ENCODE measurements around the gene NUDT11. TPM values are rescaled to one million over a fixed set of nuclear protein-coding genes. Genes with fewer than 3 reads are reported as not detected.

Gene NUDT11
- total and polyA plus RNA-seq, 2 donors (not counting 1 experiment from before 2014, with no cell fraction given), result 7.1 to 16.0 TPM

- H3K4me2 ChIP-seq (ENCODE audit: extremely low read depth, insufficient read depth, low read length), result no peak overlapping the region
- no peak overlapping the region for H3K9ac ChIP-seq (ENCODE audit: insufficient read depth, low read length)
- no peak overlapping the region for H2AFZ ChIP-seq (ENCODE audit: low read length)
- no peaks in the 10 kb centered on the region for H3K27me3 ChIP-seq (ENCODE audit: control insufficient read depth, insufficient read depth, low read length)
- TF ChIP-seq, protein P1, sequence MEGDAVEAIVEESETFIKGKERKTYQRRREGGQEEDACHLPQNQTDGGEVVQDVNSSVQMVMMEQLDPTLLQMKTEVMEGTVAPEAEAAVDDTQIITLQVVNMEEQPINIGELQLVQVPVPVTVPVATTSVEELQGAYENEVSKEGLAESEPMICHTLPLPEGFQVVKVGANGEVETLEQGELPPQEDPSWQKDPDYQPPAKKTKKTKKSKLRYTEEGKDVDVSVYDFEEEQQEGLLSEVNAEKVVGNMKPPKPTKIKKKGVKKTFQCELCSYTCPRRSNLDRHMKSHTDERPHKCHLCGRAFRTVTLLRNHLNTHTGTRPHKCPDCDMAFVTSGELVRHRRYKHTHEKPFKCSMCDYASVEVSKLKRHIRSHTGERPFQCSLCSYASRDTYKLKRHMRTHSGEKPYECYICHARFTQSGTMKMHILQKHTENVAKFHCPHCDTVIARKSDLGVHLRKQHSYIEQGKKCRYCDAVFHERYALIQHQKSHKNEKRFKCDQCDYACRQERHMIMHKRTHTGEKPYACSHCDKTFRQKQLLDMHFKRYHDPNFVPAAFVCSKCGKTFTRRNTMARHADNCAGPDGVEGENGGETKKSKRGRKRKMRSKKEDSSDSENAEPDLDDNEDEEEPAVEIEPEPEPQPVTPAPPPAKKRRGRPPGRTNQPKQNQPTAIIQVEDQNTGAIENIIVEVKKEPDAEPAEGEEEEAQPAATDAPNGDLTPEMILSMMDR (conservative IDR thresholded peaks at IDR 0.05 in 1 of 2, IDR thresholded peaks at IDR 0.05 in 1 of 2; ENCODE audit: low read depth in 1 of 2, low read length in 2 of 2), result no peak
- no peak for TF ChIP-seq EZH2 (IDR thresholded peaks at IDR 0.05; ENCODE audit: low read length, missing control alignments)
- DNase-seq (ENCODE audit: low read depth in 2 of 2), result peak in 1 of 2 donors; percentile 1
- H4K20me1 ChIP-seq (ENCODE audit: control insufficient read depth, extremely low read depth, insufficient read depth, low read length), result no peaks in the 10 kb centered on the region
- H3K36me3 ChIP-seq (ENCODE audit: control insufficient read depth, insufficient read depth, low read length), result no peaks in the 10 kb centered on the region
- H3K4me1 ChIP-seq (ENCODE audit: control insufficient read depth, extremely low read depth, insufficient read depth, low read length), result no peaks in the 10 kb centered on the region
- no peak overlapping the region for H3K4me3 ChIP-seq (replicated peaks in 1 of 4; ENCODE audit: control extremely low read depth in 1 of 4, insufficient read depth in 1 of 4, low read depth in 3 of 4, low read length in 4 of 4)
- no peaks in the 10 kb centered on the region for H3K9me3 ChIP-seq (ENCODE audit: control insufficient read depth, insufficient read depth, low read depth, low read length)
- H3K27ac ChIP-seq (ENCODE audit: insufficient read depth, low read length), result no peak overlapping the region
- H3K79me2 ChIP-seq (ENCODE audit: control insufficient read depth, insufficient read depth, low read length), result no peaks in the 10 kb centered on the region
These were observed 39.6 kb downstream of the NUDT11 start for GRCh38 chrX:51456814-51457213.

- Histone ChIP-seq H2AFZ (ENCODE audit: low read length) (no peak overlapping the region), H4K20me1 (ENCODE audit: control insufficient read depth, extremely low read depth, insufficient read depth, low read length) (no peaks in the 10 kb centered on the region), H3K36me3 (ENCODE audit: control insufficient read depth, insufficient read depth, low read length) (no peaks in the 10 kb centered on the region), H3K4me2 (ENCODE audit: extremely low read depth, insufficient read depth, low read length) (no peak overlapping the region), H3K4me1 (ENCODE audit: control insufficient read depth, extremely low read depth, insufficient read depth, low read length) (no peaks in the 10 kb centered on the region), H3K79me2 (ENCODE audit: control insufficient read depth, insufficient read depth, low read length) (no peaks in the 10 kb centered on the region), H3K4me3 (replicated peaks in 1 of 4; ENCODE audit: control extremely low read depth in 1 of 4, insufficient read depth in 1 of 4, low read depth in 3 of 4, low read length in 4 of 4) (no peak overlapping the region), H3K27me3 (ENCODE audit: control insufficient read depth, insufficient read depth, low read length) (no peaks in the 10 kb centered on the region), H3K9ac (ENCODE audit: insufficient read depth, low read length) (no peak overlapping the region), H3K9me3 (ENCODE audit: control insufficient read depth, insufficient read depth, low read depth, low read length) (no peaks in the 10 kb centered on the region), H3K27ac (ENCODE audit: insufficient read depth, low read length) (no peak overlapping the region)
- no peak for DNase-seq (ENCODE audit: low read depth in 2 of 2)
- TF ChIP-seq, protein P1 (conservative IDR thresholded peaks at IDR 0.05 in 1 of 2, IDR thresholded peaks at IDR 0.05 in 1 of 2; ENCODE audit: low read depth in 1 of 2, low read length in 2 of 2), result no peak
- no peak for TF ChIP-seq EZH2 (IDR thresholded peaks at IDR 0.05; ENCODE audit: low read length, missing control alignments)
These were observed 40.1 kb downstream of the NUDT11 start for GRCh38 chrX:51456246-51456645.

DNA sequence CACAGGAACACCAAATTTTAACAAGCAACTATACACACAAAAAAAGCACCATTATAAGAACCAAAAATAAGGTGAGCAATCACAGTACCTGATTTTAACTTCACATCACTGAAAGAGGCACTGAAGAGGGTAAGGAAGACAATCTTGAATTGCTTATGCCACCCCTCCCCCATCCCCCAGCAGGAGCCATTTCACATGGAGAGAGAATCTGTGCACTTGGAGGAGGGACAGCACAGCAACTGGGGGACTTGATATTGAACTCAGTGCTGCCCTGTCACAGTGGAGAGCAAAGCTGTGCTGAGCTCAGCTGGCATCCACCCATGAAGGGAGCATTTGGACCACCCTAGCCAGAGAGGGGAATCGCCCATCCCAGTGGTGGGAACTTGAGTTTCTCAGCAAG is 56.0 kb downstream of the NUDT11 start:
- no peak for TF ChIP-seq EZH2 (IDR thresholded peaks at IDR 0.05; ENCODE audit: low read length, missing control alignments)
- TF ChIP-seq, protein P1 (conservative IDR thresholded peaks at IDR 0.05 in 1 of 2, IDR thresholded peaks at IDR 0.05 in 1 of 2; ENCODE audit: low read depth in 1 of 2, low read length in 2 of 2), result no peak
- H4K20me1 ChIP-seq (ENCODE audit: control insufficient read depth, extremely low read depth, insufficient read depth, low read length), result no peaks in the 10 kb centered on the region
- no peak overlapping the region for H3K9ac ChIP-seq (ENCODE audit: insufficient read depth, low read length)
- H3K4me3 ChIP-seq (replicated peaks in 1 of 4; ENCODE audit: control extremely low read depth in 1 of 4, insufficient read depth in 1 of 4, low read depth in 3 of 4, low read length in 4 of 4), result no peak overlapping the region
- no peaks in the 10 kb centered on the region for H3K79me2 ChIP-seq (ENCODE audit: control insufficient read depth, insufficient read depth, low read length)
- DNase-seq (ENCODE audit: low read depth in 2 of 2), result no peak
- no peaks in the 10 kb centered on the region for H3K36me3 ChIP-seq (ENCODE audit: control insufficient read depth, insufficient read depth, low read length)
- no peaks in the 10 kb centered on the region for H3K4me1 ChIP-seq (ENCODE audit: control insufficient read depth, extremely low read depth, insufficient read depth, low read length)
- no peaks in the 10 kb centered on the region for H3K27me3 ChIP-seq (ENCODE audit: control insufficient read depth, insufficient read depth, low read length)
- no peaks in the 10 kb centered on the region for H3K9me3 ChIP-seq (ENCODE audit: control insufficient read depth, insufficient read depth, low read depth, low read length)
- no peak overlapping the region for H3K4me2 ChIP-seq (ENCODE audit: extremely low read depth, insufficient read depth, low read length)
- no peak overlapping the region for H3K27ac ChIP-seq (ENCODE audit: insufficient read depth, low read length)
- H2AFZ ChIP-seq (ENCODE audit: low read length), result no peak overlapping the region

Other genes with a start within 250 kb of the NUDT11 start
- gene NUDT10, start 163.8 kb downstream of the NUDT11 start, total RNA-seq, result 1.8 and 2.1 TPM in 2 replicates
- gene NUDT10, start 163.8 kb downstream of the NUDT11 start, polyA plus RNA-seq, result 0.28 and 3.7 TPM in 2 replicates
- not detected in 2 replicates for gene CENPVL3, start 122.3 kb upstream of the NUDT11 start, total RNA-seq
- gene CENPVL3, start 122.3 kb upstream of the NUDT11 start, polyA plus RNA-seq, result not detected in 2 replicates
- not detected in 2 replicates for gene CENPVL2, start 186.2 kb upstream of the NUDT11 start, total RNA-seq
- gene CENPVL2, start 186.2 kb upstream of the NUDT11 start, polyA plus RNA-seq, result not detected in 2 replicates
- gene CENPVL1, start 213.9 kb upstream of the NUDT11 start, total RNA-seq, result not detected in 2 replicates
- not detected in 2 replicates for gene CENPVL1, start 213.9 kb upstream of the NUDT11 start, polyA plus RNA-seq
- 5.9 and 7.1 TPM in 2 replicates for gene GSPT2, start 246.8 kb upstream of the NUDT11 start, total RNA-seq
- gene GSPT2, start 246.8 kb upstream of the NUDT11 start, polyA plus RNA-seq, result 6.2 and 6.4 TPM in 2 replicates